ENCODE results near the gene FZR1. TPM values are rescaled to one million over a fixed set of nuclear protein-coding genes. Genes with fewer than 3 reads are reported as not detected.

Gene FZR1
- total RNA-seq, 4 donors from 2014 or later: 15.9 to 32.0 (median 21.0) TPM

DNA sequence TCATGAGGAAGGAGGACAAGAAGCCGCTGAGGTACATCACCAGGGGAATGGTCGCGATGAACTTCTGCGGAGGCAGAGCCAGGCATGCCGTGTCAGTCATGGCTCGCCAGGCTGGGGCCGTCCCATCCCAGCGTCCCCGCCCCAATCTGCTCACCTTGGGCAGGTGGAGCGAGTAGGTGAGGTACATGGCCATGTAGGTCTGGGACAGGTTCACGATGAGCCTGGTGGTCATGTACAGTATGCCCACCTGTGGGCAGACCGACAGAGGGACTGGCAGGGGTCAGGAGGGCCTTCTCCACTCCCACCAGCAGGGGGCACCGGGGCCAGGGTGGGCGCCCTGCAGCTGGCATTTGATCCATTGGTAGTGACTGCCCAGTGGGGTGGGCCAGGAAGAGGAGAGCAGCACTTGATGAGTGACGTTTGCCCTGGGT, 41.2 kb downstream of the FZR1 start:
- in situ Hi-C loops (cut with MboI; ENCODE audit: low sequenced_read_pairs in 4 of 4) (no loop called here), intact Hi-C loops (cut with DNase I; ENCODE audit: low total_unique reads) (loop anchor here (5.0 kb wide), 1 partner anchor 35 kb away; no protein-coding TSS in a partner anchor)
- Histone ChIP-seq H3K9me3 (no peaks in the 10 kb centered on the region), H3K36me3 (no peaks in the 10 kb centered on the region), H3K27ac (no peak overlapping the region), H3K4me1 (no peaks in the 10 kb centered on the region), H3K4me3 (no peak overlapping the region), H3K27me3 (no peaks in the 10 kb centered on the region)
- no peak for DNase-seq
- TF ChIP-seq POLR2A (IDR thresholded peaks at IDR 0.05): no peak
- TF ChIP-seq, protein P1, sequence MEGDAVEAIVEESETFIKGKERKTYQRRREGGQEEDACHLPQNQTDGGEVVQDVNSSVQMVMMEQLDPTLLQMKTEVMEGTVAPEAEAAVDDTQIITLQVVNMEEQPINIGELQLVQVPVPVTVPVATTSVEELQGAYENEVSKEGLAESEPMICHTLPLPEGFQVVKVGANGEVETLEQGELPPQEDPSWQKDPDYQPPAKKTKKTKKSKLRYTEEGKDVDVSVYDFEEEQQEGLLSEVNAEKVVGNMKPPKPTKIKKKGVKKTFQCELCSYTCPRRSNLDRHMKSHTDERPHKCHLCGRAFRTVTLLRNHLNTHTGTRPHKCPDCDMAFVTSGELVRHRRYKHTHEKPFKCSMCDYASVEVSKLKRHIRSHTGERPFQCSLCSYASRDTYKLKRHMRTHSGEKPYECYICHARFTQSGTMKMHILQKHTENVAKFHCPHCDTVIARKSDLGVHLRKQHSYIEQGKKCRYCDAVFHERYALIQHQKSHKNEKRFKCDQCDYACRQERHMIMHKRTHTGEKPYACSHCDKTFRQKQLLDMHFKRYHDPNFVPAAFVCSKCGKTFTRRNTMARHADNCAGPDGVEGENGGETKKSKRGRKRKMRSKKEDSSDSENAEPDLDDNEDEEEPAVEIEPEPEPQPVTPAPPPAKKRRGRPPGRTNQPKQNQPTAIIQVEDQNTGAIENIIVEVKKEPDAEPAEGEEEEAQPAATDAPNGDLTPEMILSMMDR (IDR thresholded peaks at IDR 0.05 in 4 of 5, conservative IDR thresholded peaks at IDR 0.05 in 1 of 5): peak in 4 of 5 experiments; percentile 14 to 47 (median 46)
- ATAC-seq: no peak

DNA sequence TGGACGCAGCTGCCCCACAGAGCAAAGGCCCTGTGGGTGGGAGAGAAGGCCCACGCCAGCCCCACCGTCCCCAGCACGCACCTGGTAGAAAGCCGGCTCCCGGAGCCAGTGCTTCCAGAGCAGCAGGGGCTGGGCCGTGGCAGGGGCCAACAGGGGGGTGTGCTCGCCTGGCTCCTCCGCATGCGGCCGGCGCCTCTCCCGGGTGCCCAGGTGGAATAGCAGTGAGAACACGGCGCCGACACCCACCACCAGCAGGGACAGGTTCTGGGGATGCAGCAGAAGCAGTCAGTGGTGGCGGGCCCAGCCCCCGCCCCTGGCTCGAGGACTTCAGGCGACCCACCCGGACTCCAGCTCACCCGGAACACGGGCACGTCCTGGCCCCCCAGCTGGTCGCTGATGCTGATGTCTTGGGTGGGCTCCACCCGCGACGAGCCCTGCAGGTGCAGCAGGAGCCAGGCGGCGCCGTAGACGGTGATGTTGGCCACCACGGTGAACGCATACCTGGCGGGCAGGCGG, 41.7 kb downstream of the FZR1 start:
- DNase-seq (no peak), ATAC-seq (no peak)
- TF ChIP-seq, protein P1 (IDR thresholded peaks at IDR 0.05 in 4 of 5, conservative IDR thresholded peaks at IDR 0.05 in 1 of 5): peak in 1 of 5 experiments; percentile 3
- no peak for TF ChIP-seq POLR2A (IDR thresholded peaks at IDR 0.05)
- Histone ChIP-seq H3K9me3 (no peaks in the 10 kb centered on the region), H3K4me3 (no peak overlapping the region), H3K36me3 (no peaks in the 10 kb centered on the region), H3K4me1 (peaks cover 0 to 3% of the 10 kb centered on the region in 2 donors), H3K27ac (no peak overlapping the region), H3K27me3 (no peaks in the 10 kb centered on the region)
- in situ Hi-C loops (cut with MboI; ENCODE audit: low sequenced_read_pairs in 4 of 4) (no loop called here), intact Hi-C loops (cut with DNase I; ENCODE audit: low total_unique reads) (loop anchor here (5.0 kb wide), 1 partner anchor 34 kb away; no protein-coding TSS in a partner anchor)

DNA sequence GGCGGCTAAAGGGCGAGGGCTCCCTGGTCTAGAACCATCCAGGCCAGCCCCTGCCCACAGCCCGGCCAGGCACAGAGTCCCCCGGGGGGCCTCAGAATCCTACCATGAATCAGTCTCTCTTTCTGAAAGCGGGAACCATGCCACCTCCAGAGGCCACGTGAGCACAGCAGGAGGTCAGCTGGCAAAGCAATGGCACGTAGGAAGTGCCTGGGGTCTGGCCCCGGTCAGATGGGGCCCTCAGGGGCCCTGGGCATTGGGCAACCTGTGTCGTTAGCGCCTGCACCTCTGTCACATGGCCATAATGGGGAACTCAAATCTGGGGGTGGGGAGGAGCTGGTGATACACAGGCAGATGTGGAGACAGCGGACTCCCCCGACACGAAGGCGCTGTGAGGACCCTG, 42.5 kb downstream of the FZR1 start:
- Histone ChIP-seq H3K36me3 (no peaks in the 10 kb centered on the region), H3K27ac (no peak overlapping the region), H3K4me1 (peaks cover 0 to 6% of the 10 kb centered on the region in 2 donors), H3K4me3 (no peak overlapping the region), H3K27me3 (no peaks in the 10 kb centered on the region), H3K9me3 (no peaks in the 10 kb centered on the region)
- TF ChIP-seq, protein P1 (IDR thresholded peaks at IDR 0.05 in 4 of 5, conservative IDR thresholded peaks at IDR 0.05 in 1 of 5): no peak
- TF ChIP-seq POLR2A (IDR thresholded peaks at IDR 0.05): no peak
- no peak for DNase-seq
- in situ Hi-C loops (cut with MboI; ENCODE audit: low sequenced_read_pairs in 4 of 4): no loop called here
- ATAC-seq: no peak
- intact Hi-C loops (cut with DNase I; ENCODE audit: low total_unique reads): loop anchor here (5.0 kb wide), 1 partner anchor 34 kb away; no protein-coding TSS in a partner anchor

DNA sequence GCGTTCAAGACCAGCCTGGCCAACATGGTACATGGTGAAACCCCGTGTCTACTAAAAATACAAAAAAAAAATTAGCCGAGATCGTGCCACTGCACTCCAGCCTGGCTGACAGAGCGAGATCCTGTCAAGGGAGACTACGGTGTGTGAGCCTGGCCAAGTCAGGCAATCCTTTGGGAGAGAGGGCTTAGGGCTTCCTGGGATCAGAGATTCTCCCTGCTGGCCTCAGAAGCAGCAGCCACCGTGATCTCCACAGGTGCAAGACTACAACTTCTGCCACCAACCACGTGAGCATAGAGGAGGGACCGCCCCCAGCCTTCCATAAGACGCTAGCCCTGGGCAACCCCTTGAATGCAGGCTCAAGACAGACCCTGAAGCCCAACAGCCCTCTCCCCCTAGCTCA, 43.7 kb downstream of the FZR1 start:
- DNase-seq (no peak), ATAC-seq (no peak)
- no peaks in the 10 kb centered on the region for H3K27me3 ChIP-seq
- no peak overlapping the region for H3K27ac ChIP-seq
- H3K4me3 ChIP-seq: no peak overlapping the region
- H3K36me3 ChIP-seq: no peaks in the 10 kb centered on the region
- intact Hi-C loops (cut with DNase I; ENCODE audit: low total_unique reads): loop anchor here (5.0 kb wide), 1 partner anchor 32 kb away; no protein-coding TSS in a partner anchor
- H3K9me3 ChIP-seq: no peaks in the 10 kb centered on the region
- in situ Hi-C loops (cut with MboI; ENCODE audit: low sequenced_read_pairs in 4 of 4): no loop called here
- TF ChIP-seq, protein P1 (IDR thresholded peaks at IDR 0.05 in 4 of 5, conservative IDR thresholded peaks at IDR 0.05 in 1 of 5): no peak
- no peak for TF ChIP-seq POLR2A (IDR thresholded peaks at IDR 0.05)
- peaks cover 0 to 6% of the 10 kb centered on the region in 2 donors for H3K4me1 ChIP-seq

Measured in gastrocnemius medialis (tissue), 4 donors.